Endothelial cell of umbilical vein (primary cell): ENCODE measurements around the gene SMC6.

ENCODE experiments used
- CTCF ChIP-seq, 2 donors: IDR thresholded peaks; 1 replicate in 1 of 2; 2 replicates in 1 of 2; pipeline ENCODE4 v1.5.1; 2011; ENCODE audit warnings: low read length in 2 of 2, mild to moderate bottlenecking in 2 of 2, moderate library complexity in 2 of 2, control low read depth in 1 of 2, inconsistent platforms in 1 of 2, low read depth in 1 of 2; ENCODE audit not compliant: insufficient read depth in 1 of 2; ENCODE audit errors: extremely low read depth in 1 of 2
- EZH2 ChIP-seq: IDR thresholded peaks from 2 replicates; pipeline ENCODE4 v1.6.1; 2012; ENCODE audit warnings: borderline replicate concordance, low read depth, mild to moderate bottlenecking, moderate library complexity, low read length, inconsistent platforms; ENCODE audit not compliant: severe bottlenecking
- FOS ChIP-seq: IDR thresholded peaks from 2 replicates; pipeline ENCODE4 v1.6.1; 2011; ENCODE audit warnings: mild to moderate bottlenecking, low read length, moderate library complexity, borderline replicate concordance; ENCODE audit not compliant: insufficient read depth
- GATA2 ChIP-seq: IDR thresholded peaks from 2 replicates; pipeline ENCODE4 v1.7.0; 2011; ENCODE audit warnings: low read depth, mild to moderate bottlenecking, moderate library complexity, mixed read lengths, low read length; ENCODE audit not compliant: insufficient read length, insufficient read depth
- JUN ChIP-seq: IDR thresholded peaks from 2 replicates; pipeline ENCODE4 v1.6.1; 2011; ENCODE audit warnings: borderline replicate concordance, low read depth; ENCODE audit not compliant: insufficient read length, insufficient read depth
- MYC ChIP-seq: IDR thresholded peaks from one replicate; pipeline ENCODE4 v1.6.1; 2011; ENCODE audit warnings: mild to moderate bottlenecking, low read depth, low read length
- POLR2A ChIP-seq: IDR thresholded peaks from 2 replicates; pipeline ENCODE4 v1.6.1; 2012; ENCODE audit warnings: low read depth, mild to moderate bottlenecking, control low read depth, low read length
- POLR2AphosphoS5 ChIP-seq: IDR thresholded peaks from 2 replicates; pipeline ENCODE4 v1.6.1; 2012; ENCODE audit warnings: low read depth, mild to moderate bottlenecking, control low read depth, low read length, moderate library complexity; ENCODE audit not compliant: insufficient read depth
- TF ChIP-seq, protein P1 (sequence below): IDR thresholded peaks from 2 replicates; pipeline ENCODE4 v1.6.1; 2011; ENCODE audit not compliant: insufficient read depth, insufficient read length

DNA sequence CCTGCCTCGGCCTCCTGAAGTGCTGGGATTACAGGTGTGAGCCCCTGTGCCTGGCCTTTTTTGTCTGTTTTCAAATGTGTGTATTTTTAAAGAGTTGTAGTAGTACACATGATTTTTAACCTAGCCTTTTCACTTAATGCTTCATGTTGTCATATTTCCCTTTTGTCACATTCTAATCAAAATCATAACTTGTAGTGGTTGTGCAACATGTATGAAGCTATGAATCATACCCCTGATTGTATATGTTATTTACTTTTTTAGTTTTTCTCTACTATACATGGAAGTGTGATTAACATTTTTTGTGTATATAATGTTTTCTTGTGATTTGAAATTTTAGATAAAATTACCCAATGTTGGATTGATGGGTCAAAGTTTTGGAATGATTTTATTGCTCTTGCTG is 8.8 kb upstream of the SMC6 start:
- TF ChIP-seq CTCF (IDR thresholded peaks at IDR 0.05; ENCODE audit: extremely low read depth in 1 of 2, insufficient read depth in 1 of 2, low read depth in 1 of 2, low read length in 2 of 2): no peak
- TF ChIP-seq FOS: no peak
- no peak for TF ChIP-seq POLR2A
- no peak for TF ChIP-seq GATA2
- no peak for TF ChIP-seq POLR2AphosphoS5
- no peak for TF ChIP-seq EZH2
- TF ChIP-seq, protein P1, sequence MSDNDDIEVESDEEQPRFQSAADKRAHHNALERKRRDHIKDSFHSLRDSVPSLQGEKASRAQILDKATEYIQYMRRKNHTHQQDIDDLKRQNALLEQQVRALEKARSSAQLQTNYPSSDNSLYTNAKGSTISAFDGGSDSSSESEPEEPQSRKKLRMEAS: no peak
- TF ChIP-seq MYC: no peak
- TF ChIP-seq JUN: no peak
